ENCODE results near the gene CDK3. TPM values are rescaled to one million over a fixed set of nuclear protein-coding genes. Genes with fewer than 3 reads are reported as not detected.
"Not testable (repeated sequence)": the region's sequence is repeated elsewhere in the genome, so short reads cannot be mapped to it uniquely, and the experiment has no call there.

CDK3 gene
- total RNA-seq (2014; rRNA removed; shearing (Covaris generic)), result 0.49 and 1.9 TPM in 2 replicates

DNA sequence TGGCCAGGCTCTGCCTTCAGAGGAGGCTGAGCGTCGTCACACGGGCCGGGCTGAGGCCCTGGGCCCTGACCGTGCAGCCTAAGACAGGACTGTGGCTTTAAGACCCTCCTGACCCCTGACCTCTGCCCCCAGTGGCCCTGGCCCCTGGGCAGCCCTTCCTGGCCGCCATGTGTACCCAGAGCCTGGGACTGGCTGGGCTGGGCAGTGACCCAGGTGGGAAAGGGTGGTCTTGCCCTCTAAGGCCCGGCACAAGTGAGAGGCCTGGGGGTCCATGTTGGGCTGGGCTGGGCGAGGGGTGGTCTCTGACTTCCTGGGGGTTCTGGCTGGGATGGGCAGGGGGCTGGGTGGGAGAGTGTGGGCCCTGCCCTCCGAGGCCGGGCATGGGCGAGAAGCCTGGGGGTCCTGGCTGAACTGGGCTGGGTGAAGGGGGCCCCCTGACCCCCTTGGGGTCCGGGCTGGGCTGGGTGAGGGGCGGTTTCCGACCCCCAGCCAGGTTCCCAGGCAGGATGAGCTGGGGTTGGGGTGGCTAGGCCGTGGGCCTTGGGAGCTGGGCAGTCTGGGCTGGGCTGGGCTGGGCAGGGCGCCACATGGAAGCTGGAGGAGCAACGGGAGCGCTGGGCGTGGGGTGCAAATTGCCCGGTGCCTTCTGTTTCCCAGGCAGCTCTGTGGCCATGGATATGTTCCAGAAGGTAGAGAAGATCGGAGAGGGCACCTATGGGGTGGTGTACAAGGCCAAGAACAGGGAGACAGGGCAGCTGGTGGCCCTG lies at the start of gene CDK3:
Gene CDK3 (plus strand): TSS at position 101 of the 767 bp plus-strand sequence. CDS start 571 bp downstream, at position 672.
- DNase-seq (ENCODE audit: low spot score), result no peak

DNA sequence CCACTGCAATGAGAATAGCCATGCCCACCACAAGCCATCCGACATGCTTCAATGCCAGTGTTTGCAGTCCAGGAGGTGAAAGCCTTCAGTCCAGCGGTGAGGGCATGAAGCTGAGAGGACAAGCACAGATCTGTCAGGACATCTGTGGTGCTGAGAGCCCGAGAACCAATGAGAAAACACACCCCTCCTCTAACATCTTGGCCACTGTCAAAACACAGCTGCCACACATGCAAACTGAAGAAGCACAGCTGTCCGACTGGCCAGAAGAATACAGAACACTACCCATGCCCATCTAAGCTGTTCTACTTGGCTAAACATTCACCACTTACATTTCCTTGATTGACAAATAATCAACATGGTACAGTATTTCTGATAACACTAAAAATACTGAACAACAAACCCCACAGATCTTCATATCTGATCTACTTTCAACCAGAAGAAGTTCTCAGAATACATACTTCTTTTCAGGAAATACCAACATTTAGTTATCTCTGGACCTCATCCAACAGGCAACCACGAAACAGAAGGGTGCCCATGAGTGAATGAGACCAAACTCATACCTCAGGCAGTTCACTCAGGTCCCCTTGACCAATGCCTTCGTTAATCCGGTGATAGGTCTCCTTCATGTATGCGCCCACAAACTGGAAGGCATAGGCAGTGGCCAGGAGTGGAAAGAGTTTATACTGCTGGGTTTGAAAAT lies 49.6 kb upstream of the CDK3 start:
- DNase-seq (ENCODE audit: low spot score), result no peak

DNA sequence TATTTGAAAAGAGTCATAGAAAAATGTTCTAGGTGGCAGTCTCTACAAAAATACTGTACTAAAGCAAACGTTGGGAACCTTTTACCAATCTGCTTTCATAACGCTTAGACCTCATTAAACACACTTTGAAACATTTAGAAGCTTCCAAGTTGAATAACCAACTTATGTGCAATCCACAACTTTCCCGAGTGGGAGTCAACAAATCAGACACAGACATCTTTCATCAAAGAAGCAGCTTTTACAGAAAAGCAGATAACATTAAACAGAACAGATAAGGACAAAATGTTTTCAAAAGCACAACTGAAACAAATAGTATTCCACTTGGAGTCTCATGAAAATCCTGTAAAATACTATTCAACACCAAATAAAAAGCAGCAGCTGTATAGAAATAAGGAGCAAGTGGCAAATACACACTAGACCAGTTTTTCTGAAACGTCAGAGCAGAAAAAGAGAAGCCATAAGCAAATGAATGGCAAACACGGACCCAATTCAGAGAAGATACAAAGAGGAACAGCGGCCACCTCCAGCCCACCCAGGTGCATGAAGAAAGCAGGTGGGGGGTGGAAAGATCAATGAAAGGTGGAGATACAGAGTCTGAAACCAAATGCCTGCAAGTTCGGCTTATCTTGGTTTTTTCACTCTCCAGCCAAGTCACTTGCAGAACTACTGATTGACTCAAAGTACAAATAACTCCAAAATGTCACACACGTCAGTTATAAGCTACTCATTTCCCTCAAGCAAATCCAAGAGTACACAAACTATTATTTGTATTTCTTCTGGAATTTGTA lies 41.4 kb upstream of the CDK3 start:
- DNase-seq (ENCODE audit: low spot score), result no peak

DNA sequence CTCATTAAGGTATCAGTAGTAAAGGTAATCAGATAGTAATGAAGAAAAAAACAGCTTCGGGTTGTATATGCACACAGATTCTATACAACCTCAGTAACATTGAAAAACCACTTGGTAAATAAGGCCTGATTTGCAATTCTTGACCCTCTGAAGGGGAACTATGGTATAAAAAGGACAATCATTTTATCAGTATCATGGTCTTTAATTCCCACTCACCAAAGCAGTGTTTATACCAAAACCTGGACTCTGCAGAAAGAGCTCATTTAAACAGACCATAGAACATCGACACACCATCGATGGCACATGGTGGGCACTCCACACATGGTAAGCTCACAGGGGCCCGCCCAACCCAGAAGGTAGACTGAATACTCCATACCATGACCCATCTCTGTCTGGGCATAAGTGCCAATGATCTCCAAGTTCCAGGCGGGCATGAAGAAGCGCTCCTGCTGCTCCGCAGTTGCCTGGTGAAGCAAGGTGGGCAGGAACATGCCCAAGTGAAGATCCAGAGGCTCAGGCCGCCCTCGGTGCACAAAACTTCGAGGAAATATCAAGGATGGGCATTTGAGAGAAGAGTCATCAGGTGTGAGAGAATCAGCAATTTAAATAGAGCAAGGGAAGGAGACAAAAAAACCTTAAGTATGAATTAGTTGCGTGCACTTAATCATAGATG lies 40.7 kb upstream of the CDK3 start:
- no peak for DNase-seq (ENCODE audit: low spot score)

DNA sequence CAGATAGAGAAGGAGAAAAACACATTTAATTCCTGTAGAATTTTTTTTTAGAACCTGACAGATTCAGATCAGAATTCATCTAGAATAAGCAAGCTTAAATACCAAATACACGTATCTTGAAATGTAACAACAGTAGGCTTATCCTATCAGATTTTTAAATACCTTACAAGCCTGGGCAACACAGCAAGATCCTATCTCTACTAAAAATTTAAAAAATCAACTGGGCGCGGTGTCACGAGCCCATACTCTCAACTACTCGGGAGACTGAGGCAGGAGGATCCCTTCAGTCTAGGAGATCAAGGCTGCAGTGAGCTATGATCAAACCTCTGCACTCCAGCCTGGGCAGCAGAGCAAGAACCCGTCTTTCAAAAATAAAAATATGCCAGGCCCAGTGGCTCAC lies 35.2 kb upstream of the CDK3 start:
- no peak for DNase-seq (ENCODE audit: low spot score)

DNA sequence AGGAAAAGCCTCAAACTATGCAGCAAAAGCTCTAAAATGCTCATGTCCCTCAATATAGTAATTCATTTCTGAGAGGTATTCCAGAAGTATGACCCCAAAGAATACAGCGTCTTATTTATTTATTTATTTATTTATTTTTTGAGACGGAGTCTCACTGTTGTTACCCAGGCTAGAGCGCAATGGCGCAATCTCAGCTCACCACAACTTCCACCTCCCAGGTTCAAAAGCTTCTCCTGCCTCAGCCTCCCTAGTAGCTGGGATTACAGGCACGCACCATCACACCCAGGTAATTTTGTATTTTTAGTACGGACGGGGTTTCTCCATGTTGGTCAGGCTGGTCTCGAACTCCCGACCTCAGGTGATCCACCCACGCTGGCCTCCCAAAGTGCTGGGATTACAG lies 31.6 kb upstream of the CDK3 start:
- not testable (repeated sequence) for DNase-seq (ENCODE audit: low spot score)

DNA sequence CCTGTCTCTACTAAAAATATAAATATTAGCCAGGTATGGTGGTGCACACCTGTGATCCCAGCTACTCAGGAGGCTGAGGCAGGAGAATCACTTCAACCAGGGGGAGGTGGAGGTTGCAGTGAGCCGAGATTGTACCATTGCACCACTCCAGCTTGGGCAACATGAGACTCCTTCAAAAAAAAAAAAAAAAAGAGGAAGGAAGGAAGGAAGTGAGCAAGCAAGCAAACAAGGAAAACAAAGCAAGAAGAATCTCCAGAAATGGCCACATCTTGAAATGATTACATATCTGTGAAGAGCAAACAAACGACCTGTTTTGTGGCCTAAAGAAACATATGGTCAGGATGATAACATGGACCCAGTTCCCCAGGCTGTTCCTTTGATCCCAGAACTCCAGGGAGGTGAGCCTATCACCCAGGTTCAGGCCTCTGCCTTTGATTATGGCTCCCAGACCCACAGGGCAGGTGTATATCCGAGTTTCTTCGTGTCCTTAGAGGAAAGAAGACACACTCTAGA lies 30.6 kb upstream of the CDK3 start:
- DNase-seq (ENCODE audit: low spot score), result no peak

DNA sequence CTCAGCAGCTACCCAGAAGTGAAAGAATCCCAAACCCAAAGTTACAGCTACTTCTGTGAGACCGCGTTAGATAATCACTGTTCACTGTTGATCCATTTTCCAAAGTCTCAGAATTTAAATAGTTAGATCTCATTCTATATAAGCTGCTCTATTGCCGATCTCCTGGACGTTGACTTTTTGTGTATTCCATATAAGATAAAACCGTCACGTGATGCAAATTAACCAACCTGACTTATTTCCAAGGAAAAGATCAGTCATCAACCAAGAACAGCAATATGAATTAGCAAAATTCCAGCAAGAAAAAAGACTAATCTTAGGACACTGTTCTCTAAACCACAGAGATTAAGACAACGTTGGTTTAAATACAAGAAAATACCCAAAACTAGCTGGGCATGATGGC lies 30.0 kb upstream of the CDK3 start:
- no peak for DNase-seq (ENCODE audit: low spot score)

DNA sequence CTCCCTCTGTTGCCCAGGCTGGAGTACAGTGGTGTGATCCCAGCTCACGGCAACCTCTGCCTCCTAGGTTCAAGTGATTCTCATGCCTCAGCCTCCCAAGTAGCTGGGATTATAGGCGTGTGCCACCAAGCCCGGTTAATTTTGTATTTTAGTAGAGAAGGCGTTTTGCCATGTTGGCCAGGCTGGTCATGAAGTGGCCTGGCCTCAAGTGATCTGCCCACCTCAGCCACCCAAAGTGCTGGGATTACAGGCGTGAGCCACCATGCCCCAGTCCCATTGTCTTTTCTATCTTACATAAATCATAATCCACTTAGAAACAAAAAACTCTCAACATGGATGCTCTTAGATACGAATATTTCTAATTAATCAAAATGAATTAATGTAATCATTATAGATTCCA lies 25.5 kb upstream of the CDK3 start:
- DNase-seq (ENCODE audit: low spot score), result not testable (repeated sequence)

DNA sequence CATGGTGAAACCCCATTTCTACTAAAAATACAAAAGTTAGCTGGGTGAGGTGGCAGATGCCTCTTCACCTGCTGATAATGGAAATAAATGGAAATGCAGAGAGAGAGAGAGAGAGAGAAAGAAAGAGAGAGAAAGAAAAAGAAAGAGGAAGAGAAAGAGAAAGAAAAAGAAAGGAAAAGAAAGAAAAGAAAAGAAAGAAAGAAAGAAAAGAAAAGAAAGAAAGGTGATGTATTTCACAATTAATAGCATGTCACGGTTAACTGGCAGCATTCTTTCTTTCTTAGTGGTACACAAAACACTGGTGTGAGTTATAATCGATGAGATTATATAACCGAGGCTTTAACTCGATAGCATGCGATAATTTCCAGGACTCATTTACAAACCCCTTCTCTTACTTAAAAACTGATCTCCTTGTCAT lies 24.9 kb upstream of the CDK3 start:
- DNase-seq (ENCODE audit: low spot score), result no peak

DNA sequence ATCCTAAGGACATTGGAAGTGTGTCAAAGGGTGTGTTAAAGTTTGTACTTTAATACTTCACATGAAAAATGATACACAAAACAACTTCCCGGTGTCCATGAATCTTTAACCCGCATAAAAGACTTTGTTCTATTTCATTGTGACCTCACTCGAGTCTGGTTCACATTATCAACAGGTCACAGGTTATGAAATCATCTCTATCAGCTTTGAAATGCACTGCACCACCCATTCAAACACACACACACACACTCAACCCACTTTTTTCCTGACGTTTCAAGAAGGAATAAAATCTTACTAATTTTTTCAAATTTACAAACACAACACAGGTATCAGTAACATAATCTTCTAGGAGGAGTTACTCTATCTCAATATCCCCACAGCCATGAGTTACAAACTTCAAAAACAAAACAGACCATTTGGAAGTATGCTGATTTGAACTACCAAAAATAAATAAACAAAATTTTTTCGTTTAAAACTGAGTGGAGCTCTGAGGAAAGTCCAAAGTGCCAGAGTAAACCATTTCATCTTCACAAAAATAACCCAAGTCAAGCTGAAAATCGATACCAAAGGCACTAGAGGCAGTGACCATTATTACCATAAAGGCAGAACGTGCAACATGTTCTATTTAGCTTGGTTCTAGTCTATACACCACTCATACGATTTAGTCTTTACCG lies 24.3 kb upstream of the CDK3 start:
- no peak for DNase-seq (ENCODE audit: low spot score)

DNA sequence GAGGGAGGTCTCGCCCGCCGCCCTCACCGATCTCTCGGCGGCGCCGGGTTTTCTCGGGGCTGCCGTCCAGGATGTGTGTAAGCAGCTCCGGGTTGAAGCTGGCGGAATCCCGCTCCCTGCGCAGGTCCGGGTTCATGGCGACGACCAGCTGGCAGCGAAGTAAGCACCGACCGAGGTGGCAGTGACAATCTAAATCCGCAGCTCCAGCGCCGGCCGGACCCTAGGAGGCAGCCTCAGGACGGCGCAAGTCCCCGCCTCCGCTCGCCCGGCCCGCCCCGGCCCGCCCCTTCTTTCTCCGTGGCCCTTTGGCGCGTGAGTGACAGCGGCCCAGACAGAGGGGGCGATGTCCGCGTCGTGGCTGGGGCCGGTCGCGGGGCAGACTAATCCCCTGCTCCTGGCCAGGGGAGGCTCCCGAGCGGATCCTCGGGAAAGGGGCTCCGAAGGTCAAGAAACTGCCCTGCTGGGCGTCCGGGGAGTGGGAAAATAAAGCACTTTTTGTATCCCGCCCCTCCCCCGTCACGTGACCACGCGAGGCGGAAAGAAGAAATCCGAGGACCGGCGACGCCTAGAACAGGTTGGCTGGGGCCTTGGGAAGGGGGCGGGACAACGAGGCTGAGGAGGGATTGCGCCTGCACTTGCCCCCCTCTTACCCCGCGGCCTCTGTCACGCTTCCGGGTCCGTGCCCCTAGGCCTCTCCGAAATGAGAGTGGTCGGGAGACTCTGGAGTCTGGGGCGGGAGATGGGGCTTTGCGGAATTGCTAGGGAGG lies 21.5 kb upstream of the CDK3 start, which contains the start of the genes ACOX1 and TEN1:
Gene ACOX1 (minus strand): TSS at position 229 of the 767 bp plus-strand sequence. CDS start 93 bp downstream, at position 136.
Gene TEN1 (plus strand): TSS at position 303 of the 767 bp plus-strand sequence. CDS start 6,953 bp downstream, outside the sequence.
- DNase-seq (ENCODE audit: low spot score), result peak; percentile 98

DNA sequence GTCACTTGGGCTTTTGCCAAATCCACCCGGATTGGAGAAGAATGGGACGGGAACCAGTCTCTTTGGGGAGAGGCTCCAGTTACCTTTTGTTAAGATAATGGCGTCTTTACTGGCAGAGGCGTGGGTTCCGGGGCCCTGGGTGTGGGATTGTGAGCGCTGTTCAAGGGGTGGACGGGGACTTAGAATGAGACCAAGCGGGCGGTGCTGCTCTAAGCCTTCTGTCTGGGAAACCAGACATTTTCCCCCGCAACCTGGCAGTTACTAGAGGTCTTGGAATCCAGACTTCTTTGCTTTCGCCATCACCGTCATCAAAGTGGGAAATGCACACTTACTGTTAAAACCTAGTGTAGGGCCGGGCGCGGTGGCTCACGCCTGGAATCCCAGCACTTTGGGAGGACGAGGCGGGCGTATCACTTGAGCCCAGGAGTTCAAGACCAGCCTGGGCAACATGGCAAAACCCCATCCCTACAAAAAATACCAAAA lies 20.9 kb upstream of the CDK3 start:
- DNase-seq (ENCODE audit: low spot score), result no peak

DNA sequence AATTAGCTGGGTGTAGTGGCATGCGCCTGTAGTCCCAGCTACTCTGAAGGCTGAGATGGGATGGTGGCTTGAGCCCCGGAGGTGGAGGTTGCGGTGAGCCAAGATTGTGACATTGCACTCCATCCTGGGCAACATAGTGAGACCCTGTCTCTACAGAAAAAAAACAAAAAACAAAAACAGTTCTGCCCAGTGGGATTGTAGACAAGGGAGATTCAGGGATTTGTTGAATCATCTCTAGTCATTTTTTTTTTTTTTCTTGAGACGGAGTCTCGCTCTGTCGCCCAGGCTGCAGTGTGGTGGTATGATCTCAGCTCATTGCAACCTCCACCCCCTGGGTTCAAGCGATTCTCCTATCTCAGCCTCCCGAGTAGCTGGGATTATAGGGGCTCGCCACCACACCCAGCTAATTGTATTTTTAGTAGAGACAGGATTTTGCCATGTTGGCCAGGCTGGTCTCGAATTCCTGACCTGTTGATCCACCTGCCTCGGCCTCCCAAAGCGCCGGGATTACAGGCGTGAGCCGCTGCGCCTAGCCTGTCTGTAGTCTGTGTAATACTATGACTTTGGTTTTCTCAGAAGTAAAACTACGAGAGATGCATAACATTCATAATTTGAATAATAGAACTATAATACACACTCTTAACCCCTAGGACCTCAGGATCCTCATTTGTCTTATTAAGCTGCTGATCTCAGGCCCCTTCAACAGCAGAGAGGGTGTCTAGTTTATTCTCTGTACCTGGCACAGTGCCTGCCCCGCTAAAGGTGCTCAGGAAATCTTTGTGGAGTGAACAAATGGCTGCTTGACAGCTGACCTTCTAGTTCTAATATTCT lies 20.3 kb upstream of the CDK3 start:
- no peak for DNase-seq (ENCODE audit: low spot score)

DNA sequence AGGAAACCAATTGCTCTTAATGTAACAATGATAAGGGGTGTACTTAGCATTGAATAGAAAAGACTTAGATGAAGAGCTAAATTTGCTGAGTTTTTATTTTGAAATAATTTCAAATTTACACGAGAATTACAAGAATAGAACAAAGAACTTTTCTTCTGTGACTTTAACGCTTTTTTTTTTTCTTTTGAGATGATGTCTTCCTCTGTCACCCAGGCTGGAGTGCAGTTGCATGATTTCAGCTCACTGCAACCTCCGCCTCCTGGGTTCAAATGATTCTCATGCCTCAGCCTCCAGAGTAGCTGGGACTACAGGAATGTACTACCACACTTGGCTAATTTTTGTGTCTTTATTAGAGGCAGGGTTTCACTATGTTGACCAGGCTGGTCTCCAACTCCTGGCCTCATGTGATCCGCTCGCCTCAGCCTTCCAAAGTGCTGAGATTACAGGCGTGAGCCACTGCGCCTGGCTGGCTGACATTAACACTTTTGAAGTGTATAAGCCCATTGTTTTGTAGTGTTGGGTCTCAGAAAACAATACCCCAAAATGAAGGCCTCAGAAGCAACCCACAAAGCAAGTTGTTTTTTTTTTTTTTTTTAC lies 19.5 kb upstream of the CDK3 start:
- no peak for DNase-seq (ENCODE audit: low spot score)

DNA sequence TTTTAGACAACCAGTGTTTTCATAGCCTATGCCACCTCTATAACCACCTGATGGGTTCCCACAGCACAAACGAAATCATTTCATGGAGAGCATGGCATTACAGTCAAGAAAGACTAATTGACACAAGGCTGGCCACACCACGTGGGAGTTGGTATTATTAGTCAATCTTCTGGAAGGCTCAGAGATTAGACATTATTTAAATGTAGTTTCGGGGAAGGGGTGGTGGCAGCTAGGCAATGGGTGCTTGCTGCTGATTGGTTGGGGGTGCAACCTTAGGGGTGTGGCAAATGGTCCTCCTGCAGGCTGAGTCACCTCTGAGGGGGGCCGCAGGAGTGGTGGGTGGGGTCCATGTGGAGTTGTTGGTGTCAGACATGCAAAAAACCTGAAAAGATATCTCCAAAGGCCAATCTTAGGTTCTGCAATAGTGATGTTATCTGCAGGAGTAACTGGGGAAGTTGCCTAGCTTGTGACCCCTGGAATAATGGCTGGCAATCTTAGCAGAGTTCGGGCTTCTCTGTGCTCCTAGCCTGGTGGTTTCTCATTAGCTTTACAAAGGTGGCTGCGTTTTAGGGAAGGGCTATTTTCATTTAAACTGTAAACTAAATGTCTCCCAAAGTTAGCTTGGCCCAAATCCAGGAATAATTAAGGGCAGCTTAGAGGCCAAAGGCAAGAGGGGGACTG lies 17.0 kb upstream of the CDK3 start:
- no peak for DNase-seq (ENCODE audit: low spot score)

DNA sequence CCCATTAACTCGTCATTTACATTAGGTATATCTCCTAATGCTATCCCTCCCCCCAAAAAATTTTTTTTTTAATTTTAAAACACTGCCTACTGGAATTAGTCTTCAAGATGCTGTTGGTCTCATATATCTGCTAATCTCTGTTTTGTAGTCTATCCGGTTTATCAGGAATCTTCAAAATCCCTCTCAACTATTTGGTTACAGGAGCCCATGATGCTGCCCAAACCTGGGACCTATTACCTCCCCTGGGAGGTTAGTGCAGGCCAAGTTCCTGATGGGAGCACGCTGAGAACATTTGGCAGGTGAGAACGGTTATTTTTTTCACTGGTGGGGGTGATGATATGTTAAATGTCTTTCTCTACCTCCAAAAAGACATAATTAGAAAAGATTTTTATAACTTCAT lies 14.7 kb upstream of the CDK3 start:
- DNase-seq (ENCODE audit: low spot score), result no peak

DNA sequence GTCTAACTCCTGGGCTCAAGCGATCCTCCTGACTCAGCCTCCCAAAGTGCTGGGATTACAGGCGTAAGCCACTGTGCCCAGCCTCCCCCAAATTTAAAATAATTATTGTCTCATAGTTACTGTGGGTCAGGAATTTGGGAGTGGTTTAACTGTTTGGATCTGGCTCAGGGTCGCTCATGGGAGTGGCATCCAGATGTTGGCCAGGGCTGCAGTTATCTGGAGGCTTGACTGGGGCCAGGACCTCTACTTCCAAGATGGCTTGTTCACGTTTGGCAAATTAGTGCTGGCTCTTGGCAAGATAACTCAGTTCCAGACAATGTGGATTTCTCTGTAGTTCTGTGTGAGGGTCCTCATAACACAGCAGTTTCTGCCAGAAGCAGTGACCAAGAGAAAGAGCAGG lies 13.6 kb upstream of the CDK3 start:
- no peak for DNase-seq (ENCODE audit: low spot score)
